Stimulated activated CD8-positive, alpha-beta memory T cell treated with anti-CD3 and anti-CD28 coated beads, Interleukin-15, amount 100 ng/mL, for 4 hours (primary cell): ENCODE measurements around the gene COX7A2.

ENCODE experiments used
- DNase-seq, 2 donors: peaks; one replicate each; pipeline ENCODE4 v3.0.0-alpha.2; 2020; ENCODE audit warnings: low read depth in 2 of 2

COX7A2 gene

DNA sequence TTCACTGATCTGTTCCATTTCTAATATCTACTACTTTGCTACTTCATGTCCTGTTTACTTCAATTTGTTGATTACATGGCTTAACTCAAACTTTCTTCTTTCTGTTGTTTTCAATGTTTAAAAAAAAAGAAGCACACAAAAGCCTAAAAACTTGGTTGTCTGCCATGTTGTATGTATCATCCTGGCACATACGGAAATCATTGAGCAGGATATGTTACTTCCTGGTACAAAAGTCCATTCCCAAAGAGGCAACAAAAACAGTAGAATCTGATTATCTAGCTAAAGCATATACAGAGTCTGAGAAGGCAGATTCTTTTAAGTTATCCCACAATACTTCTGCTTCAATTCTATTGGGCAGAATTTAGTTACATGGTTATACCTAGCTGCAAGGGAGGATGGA, 23.2 kb downstream of the COX7A2 start:
- no peak for DNase-seq

DNA sequence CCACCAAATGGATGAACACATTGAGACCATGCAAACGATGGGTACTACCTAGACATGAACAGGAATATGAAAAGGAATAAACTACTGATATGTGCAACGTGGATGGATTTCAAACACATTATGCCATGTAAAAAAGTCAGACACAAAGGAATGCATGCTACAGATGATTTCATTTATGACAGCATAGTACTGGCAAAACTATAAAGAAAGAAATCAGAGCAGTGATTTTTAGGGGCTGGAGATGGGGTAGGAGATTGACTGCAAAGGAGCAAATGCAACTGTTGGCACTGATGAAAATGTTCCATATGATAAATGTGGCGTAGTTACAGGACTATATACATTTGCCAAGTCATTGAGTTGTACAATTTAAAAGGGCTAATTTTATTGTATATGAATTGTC, 24.3 kb downstream of the COX7A2 start:
- DNase-seq: no peak

DNA sequence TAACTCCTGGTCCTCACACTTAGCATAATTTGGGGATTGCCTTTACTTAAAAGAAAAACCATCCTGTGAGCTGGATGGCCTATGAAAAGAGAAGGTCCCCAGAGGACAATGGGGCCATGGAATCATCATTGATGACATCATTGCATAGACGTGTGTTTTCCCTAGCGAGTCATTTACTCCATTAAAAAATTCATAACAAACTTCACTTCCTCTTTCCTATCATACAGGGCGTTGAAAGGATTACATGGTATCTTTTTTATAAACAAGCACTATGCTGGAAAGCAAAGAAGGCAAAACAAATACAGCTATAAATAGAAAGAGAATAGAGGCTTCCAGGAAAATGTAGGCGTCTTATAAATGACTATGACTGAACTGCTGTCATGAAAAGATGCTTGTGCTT, 26.4 kb downstream of the COX7A2 start:
- DNase-seq: no peak

DNA sequence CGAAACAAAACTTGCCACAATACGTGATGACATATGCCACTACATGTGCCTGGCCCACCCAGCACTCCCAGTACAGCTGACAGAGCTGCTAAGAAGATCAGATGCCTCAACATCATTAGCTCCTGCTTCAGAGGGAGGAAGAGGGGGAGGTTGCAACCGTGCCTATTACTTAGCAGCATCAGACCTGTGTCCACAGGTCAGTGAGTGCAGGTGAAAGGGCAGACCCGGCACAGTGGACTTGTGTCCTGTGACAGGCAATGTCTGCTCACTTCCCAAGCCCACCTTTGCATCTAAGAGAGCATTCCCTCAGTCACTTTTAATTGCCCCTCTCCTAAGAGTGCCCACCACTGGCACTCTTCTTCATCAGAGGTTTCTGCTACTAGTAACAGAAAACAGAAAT, 28.3 kb downstream of the COX7A2 start:
- DNase-seq: no peak

DNA sequence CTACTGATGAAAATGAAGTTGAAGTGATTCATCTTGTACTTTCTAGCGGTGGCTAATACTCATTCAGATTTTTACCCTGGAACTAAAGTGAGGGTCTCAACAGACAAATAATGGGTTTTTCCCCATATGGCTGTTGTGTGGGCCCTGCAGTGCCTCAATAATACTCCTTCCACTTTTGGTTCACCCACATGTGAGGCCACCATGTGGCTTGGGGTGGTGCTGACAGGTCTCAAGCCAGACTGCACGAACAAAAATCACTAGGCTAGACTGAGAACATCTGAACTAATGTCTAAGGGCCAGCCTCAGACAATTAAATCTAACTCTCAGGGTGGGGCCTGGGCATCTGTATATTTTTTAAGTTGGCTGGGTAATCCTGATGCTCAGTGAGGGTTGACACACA, 29.9 kb downstream of the COX7A2 start:
- no peak for DNase-seq

DNA sequence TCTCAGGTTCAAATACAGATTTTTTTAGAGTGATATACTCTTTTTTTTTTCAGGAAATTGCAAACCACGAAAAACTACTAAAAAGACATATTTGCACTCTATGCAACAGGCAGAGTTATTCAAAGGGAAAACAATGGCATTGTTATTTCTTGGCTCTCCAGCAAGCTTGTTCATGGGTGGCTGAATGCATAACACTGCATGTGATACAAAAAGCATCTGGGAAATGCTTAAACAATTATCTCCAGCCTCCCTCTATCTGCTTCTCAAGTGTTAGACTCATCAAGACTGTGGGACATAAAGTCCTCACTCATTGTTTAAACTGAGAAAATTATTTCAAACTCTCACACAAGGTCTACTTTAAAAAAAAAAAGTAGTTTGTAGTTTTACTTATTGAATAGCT, 30.5 kb downstream of the COX7A2 start:
- DNase-seq: no peak

DNA sequence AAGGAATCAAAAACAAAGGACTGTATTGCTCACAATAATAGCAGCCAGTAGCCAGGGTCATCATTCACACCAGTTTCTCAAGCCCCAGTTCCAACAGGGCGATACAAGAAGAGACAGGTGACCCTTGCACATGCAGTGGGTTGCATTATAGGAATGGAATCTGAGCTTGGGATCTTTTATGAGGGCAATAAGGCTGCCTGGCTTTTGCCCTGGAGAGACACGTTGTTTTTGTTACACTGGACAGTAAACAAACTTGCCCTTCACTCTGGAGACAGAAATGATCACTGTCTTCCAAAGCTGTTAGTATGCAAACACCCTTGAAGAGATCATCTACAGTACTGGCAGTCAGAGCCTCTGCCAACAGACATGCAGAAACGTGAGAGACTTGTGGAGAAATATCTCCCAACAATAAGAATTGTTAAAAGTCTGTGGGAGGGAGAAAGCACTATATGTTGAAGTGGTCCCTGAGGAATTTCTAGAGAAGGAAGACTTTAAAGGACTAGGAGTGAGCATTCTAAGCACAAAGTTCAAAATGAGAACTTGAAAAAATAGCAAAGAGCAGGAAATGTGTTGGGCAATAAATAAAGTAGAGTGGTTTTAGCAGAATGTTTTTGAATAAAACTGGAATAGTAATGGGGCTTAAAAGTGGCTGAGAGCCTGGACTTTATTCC, 31.5 kb downstream of the COX7A2 start:
- no peak for DNase-seq

DNA sequence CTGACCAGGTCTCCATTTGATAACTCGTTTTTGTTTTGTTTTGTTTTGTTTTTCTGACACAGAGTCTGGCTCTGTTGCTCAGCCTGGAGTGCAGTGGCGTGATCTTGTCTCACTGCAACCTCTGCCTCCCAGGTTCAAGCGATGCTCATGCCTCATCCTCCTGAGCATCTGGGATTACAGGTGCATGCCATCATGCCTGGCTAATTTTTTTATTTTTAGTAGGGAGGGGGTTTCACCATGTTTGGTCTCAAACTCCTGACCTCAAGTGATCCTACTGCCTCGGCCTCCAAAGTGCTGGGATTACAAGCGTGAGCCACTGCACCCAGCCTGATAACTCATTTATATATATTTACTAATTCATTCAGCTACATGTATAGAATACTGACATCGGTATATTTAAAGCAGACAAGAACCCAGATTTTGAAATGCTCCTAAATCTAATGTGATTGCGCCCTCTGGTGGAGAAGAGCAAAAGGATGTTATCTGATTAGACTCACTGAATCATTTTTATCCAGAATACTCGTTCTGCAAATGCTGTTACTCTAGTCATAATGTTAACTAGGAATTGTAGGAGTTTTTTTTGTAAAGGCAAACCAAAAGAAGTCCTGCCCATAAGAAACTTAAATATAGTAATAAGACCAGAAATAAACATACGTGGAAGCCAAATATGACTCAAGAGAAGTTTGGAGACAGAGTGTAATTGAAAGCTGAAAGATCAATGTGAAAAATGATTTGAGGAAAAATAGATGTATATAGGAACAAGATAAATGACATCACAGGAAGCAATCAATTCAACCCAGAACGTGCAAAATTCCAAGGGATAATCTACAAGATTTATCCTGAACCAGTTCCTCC, 32.5 kb downstream of the COX7A2 start:
- no peak for DNase-seq

DNA sequence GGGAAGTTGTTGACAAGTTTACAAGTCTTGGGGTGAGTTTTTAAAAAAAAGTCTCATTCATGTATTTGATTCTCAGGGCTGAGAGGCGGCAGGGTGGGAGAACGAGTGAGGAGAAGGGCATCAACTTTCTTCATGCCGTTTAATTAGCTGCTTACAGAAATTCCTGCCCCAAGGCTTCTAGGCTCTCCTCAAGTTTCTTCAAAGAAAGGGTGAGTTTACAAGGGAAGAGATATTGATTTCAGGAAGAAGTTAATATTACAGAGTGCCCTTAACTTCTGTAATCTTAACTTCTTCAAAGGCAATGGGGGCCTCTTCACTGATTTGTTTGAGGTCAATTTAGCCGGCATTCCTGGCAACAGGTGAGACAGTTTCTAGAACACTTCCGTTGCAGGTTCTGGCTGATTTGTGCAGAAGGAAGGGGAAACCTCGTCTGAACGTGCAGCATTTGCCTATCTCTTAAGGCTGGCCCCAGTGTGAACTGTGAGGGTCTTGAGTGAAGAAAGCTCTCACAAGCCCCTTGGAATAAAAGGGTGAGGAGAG, 34.3 kb downstream of the COX7A2 start:
- DNase-seq: no peak

DNA sequence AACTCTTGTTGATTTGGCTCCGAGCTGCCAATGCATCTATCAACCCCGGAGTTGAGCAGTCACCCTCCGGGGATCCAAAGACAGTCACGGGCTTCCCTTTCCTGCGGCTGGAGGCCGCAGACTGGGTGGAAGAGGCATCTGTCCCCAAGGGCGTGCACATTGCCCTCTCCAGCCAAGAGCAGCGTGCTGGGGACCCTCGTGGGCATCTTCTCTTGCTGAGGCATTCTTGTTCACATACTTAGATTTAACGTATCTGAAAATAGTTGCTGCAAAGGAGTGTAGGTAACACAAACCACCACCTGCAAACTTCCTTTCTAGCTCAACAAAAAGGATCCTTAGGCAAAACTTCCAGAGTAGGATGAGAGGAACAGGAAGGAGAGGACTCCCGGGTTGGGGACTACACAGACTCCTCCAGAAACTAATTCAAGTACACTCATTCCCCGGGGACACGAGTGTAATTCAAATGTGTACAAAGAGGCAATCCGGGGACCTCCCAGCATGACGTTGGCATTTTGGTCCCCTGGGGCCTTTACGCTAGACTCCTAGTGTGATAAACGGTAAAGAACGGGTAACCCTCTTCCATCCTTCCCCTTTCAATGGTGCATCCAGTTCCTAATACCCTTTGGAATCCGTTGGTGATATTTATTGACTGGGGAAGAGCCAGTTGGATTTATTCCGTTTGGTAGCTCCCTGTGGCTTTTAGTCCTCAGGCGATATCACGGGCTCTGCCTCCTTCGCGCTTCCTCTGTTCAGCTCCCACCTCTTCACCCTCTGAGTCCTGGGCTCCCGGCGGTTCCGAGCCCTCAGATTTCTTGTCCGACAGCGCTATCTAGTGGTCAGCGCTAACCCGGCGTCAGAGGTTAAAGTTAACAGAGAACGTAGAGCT, 35.1 kb downstream of the COX7A2 start:
- peak; percentile 47 to 56 for DNase-seq

DNA sequence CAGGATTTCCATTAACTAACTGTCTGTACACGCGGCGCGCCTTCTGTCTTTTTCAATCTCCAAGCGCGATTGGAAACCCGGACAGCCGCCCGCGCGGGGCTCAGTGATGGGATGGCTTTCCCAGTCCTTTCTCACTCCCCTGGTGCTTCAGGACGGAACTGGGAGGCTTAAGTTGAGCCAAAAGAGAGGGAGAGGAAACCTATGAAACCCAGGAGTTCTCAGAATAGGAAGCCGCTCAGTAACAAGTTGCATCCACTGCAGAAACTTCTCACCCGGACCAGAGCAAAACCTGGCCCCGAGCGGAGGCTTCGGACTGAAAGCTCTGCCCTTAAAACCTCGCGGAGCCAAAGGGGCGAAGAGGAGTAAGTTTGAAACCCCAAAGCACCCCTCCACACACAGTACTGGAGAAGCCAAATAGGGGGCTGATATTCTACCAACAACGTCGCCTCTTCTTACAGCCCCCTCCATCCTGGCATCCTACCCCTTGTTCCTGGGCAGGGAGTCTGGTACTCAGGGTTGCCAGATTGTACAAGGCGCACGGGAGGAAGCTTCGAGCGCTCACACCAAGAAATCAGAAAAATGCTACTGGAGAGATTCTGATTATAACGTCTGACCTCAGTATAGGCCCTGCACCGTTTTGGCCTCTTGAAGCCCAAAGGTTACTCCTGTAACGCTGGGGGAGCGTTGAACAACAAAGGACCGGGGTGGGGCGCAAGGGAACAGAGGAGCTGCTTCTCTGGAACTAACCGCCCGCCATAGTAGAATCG, 36.8 kb downstream of the COX7A2 start:
- DNase-seq: no peak

DNA sequence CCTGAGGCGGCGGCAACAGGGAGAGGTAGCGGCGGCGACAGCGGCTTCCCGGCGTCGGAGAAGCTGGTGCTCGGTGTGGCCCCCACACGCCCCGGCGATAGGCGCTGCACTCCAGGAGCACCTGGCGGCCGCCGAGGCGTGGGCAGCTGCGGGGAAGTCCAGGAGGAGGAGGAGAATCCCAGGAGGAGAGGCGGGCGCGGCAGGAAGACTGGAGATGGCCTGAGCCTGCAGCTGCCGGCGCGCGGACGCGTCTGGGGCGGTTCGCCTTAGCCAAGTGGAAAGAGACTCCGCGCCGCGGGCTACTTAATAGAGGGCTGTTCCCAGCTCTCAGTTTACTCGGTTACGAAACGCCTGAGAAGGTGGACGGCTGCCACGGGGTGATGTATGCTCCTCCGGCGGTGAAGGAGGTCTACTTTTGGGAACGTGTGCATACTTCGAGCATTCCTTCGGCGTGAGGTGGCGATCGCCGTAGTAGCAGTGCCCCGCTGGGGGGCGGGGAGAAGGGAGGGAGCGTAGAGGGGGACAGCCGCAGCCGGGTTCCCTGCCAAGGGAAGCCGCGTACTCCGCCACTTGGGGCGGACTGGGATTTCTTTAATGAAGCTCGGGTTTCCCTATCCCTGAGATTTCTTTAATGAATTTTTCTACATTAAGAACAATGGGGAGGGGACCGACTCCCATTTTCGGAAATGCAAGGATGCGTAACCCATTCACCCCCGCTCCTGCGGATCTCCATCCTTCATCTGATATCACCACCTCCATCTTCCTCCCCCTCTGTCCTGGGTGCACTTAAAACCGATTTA, 37.6 kb downstream of the COX7A2 start, which contains the start of gene COL12A1:
COL12A1 (minus strand) TSS at position 278 of the 800 bp plus-strand sequence. CDS start 3,261 bp downstream, outside the sequence.
- DNase-seq: no peak

DNA sequence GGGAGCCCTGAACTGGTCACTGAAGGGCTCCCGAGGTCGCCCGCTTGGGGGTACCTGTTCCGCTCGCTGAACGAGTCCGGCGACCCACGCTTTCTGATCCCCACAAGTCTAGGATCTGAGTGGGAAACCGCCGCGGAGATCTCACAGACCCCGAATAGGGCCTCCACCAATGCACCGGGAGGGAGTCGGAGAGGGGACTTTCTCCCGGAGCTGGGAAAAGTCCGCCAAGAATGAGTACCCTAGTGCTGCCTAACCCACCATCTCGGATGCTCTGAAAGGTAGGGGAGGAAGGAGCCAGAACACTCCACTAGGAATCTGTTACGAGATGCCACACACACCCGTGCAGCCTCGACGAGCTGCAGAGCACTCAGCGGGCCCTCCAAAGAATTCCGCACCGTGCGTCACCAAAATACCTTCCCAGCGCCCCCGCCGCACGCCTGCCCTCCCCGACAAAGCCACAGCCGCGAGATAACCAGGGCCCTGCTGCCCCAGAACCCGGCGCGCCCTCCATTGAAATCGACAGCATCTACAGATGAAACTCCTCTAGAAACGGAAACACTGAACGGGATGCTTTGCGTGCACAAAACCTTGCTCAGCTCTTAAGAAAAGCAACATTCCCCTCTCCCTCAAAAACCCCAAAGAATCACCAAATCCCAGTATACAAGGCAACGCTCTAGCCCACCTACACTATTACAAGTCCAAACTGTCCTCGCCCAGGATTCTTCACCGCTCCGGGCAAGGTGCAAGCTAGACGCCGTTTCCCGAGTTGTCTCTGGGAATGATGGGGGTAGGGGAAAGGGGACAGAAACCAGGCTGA, 38.4 kb downstream of the COX7A2 start:
- DNase-seq: no peak

DNA sequence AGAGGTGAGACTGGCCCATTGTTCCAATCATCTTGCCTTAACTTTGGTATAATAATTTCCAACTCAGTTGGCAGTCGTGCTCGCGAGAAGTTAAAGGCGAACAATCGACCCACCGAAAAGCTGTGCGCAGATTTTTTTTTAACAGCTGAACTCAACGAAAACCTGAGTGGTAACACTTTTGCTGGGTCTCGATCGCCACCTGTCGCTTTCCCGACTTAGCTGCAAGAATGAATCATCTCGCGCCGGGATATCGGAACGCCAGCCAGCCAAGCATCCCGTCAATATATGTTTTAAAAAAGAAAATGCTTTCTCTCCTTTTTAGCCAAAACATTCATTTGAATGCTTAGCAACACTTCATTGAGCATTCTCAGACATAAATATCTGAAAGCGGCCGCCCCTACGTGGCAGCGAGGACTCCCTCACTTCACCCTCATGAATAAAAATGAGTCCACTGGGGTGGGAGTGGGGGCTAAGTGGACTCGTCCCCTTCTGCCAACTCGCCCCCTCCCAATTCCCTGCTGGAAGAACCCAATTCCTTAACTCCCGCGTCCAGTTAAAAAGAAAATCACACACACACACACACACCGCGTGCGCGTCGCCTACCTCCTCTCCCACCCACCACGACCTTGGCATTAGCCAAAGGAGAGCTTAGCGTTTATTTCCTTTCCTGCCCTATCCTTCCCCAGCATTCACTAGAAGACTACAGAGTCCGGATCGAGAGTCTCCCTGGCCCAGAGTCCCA, 39.2 kb downstream of the COX7A2 start:
- DNase-seq: no peak

DNA sequence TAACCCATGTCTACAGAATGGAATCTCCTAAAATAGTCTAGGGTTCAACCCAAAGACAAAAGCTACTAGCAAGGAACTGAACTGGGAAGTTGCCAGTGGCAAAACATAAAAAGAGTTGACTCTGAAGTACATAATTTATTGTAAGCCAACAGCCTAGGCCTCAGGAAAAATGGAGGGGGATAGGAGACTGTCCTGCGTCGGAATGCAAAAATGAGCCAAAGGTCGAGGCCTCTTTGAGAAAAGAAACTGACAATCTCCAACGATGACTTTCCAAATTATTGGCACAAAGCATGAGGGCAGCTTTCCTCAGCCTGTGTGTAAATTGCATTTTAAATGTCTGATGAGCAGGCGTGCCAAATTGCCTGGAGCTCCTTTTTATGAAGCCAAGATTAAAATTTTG, 39.9 kb downstream of the COX7A2 start:
- DNase-seq: no peak

DNA sequence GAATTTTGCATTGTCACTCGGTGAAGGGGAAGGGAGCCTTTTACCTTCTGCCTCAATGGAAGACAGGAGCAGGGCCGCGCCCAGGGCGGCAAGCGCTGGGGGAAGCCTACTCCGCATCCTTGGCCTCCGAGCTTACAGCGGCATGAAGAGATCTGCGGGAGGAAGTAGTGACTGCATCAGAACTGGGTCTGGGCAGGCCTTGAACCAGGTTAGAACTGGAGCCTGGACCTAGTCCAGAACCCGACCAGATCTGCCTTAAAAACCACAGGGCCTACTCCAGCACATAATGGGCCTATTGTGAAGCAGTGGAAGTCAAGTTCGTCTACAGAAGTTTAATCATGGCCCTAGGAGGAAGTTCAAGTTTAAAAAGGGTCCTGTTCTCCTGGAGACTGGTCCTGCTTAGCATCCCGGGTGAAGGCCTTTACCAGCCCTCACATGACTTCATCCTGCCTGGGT, 40.9 kb downstream of the COX7A2 start:
- no peak for DNase-seq

DNA sequence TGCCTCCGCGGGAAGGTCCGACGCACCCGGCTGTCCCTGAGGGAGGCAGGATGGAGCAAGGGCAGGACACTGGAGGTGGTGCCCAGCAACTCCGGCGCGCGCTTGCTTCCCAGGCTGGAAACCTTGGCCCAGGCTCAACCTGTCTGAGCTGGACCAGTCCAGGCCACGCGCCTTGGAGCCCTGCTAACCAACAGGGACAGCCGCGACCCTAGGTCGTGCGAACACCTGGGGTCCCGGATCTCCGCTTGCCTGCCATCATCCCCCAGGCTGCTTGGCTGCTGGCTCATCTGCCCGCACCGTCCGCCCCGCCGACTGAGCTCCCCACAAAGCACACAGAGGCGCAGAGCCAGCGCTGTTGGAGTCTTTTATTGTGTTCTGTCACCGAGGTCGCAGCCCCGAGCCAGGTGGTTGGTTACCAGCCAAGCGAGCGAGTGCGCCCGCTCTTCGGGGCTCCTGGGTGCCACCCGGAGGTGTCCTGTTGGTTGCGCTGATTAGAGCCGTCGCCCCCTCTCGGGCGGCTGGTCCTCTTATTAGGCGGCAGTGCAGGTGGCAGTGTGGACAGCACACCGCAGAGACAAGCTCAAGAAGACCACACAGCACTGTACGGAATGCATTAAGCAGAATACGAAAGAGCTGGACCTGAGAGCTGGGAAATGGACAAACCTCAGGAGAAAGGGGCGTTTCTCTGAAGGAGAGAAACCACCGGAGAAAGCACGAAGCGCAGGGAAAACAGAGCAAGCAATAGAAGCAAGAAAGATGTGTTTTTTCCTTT, 41.5 kb downstream of the COX7A2 start:
- DNase-seq: no peak

DNA sequence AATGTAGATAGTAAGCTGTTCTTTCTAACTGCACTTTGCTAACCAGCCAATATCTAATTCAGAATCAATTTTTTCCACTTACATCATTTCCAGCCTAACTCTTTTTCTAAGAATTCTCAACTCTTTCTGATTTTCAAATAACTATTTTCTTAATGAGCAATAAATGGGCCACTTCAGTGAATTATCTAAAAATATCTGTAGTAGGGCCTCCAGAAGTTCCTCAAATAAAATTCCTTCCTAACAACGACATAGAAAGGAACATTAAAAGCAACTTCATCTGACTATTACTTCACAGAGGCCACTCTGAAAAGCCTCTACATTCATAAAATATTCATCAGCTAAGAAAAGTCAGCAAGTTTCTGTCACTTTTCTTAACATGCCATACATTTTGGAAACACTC, 42.6 kb downstream of the COX7A2 start:
- DNase-seq: no peak
